Activated gamma-delta T cell (primary cell): Measurements from ENCODE around the gene MSMP.

Experiments
- DNase-seq: peaks from one replicate; lab custom pipeline; 2025; lab: John Stamatoyannopoulos, UW
- total RNA-seq, 2 donors: gene quantifications; one replicate each; lab custom pipeline; 2026; lab: John Stamatoyannopoulos, UW

MSMP gene
- total RNA-seq = 0.09 to 0.26 reads per million in 2 donors

GRCh38 chr9:35754264-35754663 is at the start of gene MSMP:
TSS of gene MSMP (minus strand) at chr9:35754276. CDS start at chr9:35754129, 147 bp downstream.
- DNase-seq = no peak

GRCh38 chr9:35801328-35802128 is 47.5 kb upstream of the MSMP start:
- DNase-seq = no peak

- no peak for DNase-seq
Observed at GRCh38 chr9:35800530-35800929, 46.5 kb upstream of the MSMP start.

GRCh38 chr9:35798658-35799374 is 44.7 kb upstream of the MSMP start:
- no peak for DNase-seq

- no peak for DNase-seq
Observed at GRCh38 chr9:35797311-35798109, 43.4 kb upstream of the MSMP start.

- DNase-seq = no peak
Observed at GRCh38 chr9:35795695-35796094, 41.6 kb upstream of the MSMP start.

GRCh38 chr9:35793461-35793860 is 39.4 kb upstream of the MSMP start:
- DNase-seq = no peak

- no peak for DNase-seq
Observed at GRCh38 chr9:35792826-35793225, 38.8 kb upstream of the MSMP start.

GRCh38 chr9:35792024-35792813 is 38.1 kb upstream of the MSMP start:
- no peak for DNase-seq

- DNase-seq = no peak
Observed at GRCh38 chr9:35791297-35791921, 37.3 kb upstream of the MSMP start, which contains the start of gene NPR2. TSS of gene NPR2 (plus strand) at chr9:35791591. CDS start at chr9:35792409, 818 bp downstream.

- no peak for DNase-seq
Observed at GRCh38 chr9:35790385-35791296, 36.6 kb upstream of the MSMP start.

GRCh38 chr9:35790025-35790384 is 35.9 kb upstream of the MSMP start:
- no peak for DNase-seq

- DNase-seq = no peak
Observed at GRCh38 chr9:35789541-35789940, 35.5 kb upstream of the MSMP start.

GRCh38 chr9:35783418-35783817 is 29.3 kb upstream of the MSMP start:
- DNase-seq = no peak

GRCh38 chr9:35781066-35781465 is 27.0 kb upstream of the MSMP start:
- DNase-seq = no peak

GRCh38 chr9:35778496-35778895 is 24.4 kb upstream of the MSMP start:
- no peak for DNase-seq

GRCh38 chr9:35776018-35776417 is 21.9 kb upstream of the MSMP start:
- DNase-seq = no peak

- DNase-seq = no peak
Observed at GRCh38 chr9:35774907-35775635, 21.0 kb upstream of the MSMP start.

GRCh38 chr9:35771943-35772342 is 17.9 kb upstream of the MSMP start:
- no peak for DNase-seq
